HepG2 (cell line): ENCODE measurements around the gene STAT5A. TPM values are rescaled to one million over a fixed set of nuclear protein-coding genes. Genes with fewer than 3 reads are reported as not detected.
A peak's percentile ranks its signal among the peaks of the same experiment; 100 is the strongest.

Experiments used
- ATAC-seq: fragments of 200-7000 bp; cut with Tn5 transposase; 3 replicates; pipeline ENCODE4 v1.9.1; 2020; ENCODE audit warnings: mild to moderate bottlenecking, moderate library complexity
- BruUV-seq: library from RNA; stranded (reverse); fragments of 400-500 nt; replicated peaks from 2 replicates; lab custom pipeline; 2021; lab: Mats Ljungman, UMichigan
- CTCF ChIA-PET: fragments of 300-600 bp; formaldehyde crosslinking; extraction: SDS; loops from one replicate; lab custom pipeline; 2021; ENCODE audit warnings: low total read pairs, inconsistent platforms, low intra/inter-chr PET ratio; lab: Yijun Ruan, JAX
- POLR2A ChIA-PET: fragments of 350-600 bp; sonication (Branson Sonifier 250); formaldehyde crosslinking; loops from one replicate; lab custom pipeline; 2020; ENCODE audit warnings: antibody characterized with exemption, inconsistent platforms; lab: Yijun Ruan, JAX
- DNase-seq: peaks from one replicate; pipeline ENCODE4 v3.0.0-alpha.2; 2015; ENCODE audit warnings: low spot score
- FAIRE-seq: peaks from 3 replicates; lab custom pipeline; 2011; peaks lifted over from hg19 to GRCh38; lab: Jason Lieb, UNC
- H2AFZ ChIP-seq: one replicate; pipeline ENCODE4 v1.6.1; 2011; ENCODE audit warnings: low read length, inconsistent platforms
- H3K27ac ChIP-seq: fragments of 300-600 bp; 3 replicates; pipeline ENCODE4 v1.8.0; 2011; ENCODE audit warnings: mixed run types, mild to moderate bottlenecking, mixed read lengths, low read length, inconsistent platforms; ENCODE audit not compliant: insufficient read depth; ENCODE audit errors: extremely low read length
- H3K27me3 ChIP-seq, 2 experiments: fragments of 200-600 bp in 1 of 2; 2 replicates in 1 of 2; 3 replicates in 1 of 2; pipeline versions ENCODE4 v1.6.0 to v1.8.0; 2011; ENCODE audit warnings: low read length in 2 of 2, mild to moderate bottlenecking in 2 of 2, moderate library complexity in 2 of 2, inconsistent platforms in 1 of 2; ENCODE audit not compliant: insufficient read depth in 2 of 2, control insufficient read depth in 1 of 2
- H3K36me3 ChIP-seq, 2 experiments: fragments of 200-600 bp in 1 of 2; replicated peaks in 1 of 2; 2 replicates in 1 of 2; 3 replicates in 1 of 2; pipeline versions ENCODE4 v1.5.1 to v1.8.0; 2011; ENCODE audit warnings: low read length in 2 of 2, inconsistent platforms in 1 of 2; ENCODE audit not compliant: insufficient read depth in 2 of 2, control insufficient read depth in 1 of 2
- H3K4me1 ChIP-seq: 2 replicates; pipeline ENCODE4 v1.5.1; 2012; ENCODE audit warnings: low read length, inconsistent platforms; ENCODE audit not compliant: insufficient read depth
- H3K4me2 ChIP-seq: 2 replicates; pipeline ENCODE4 v1.6.0; 2011; ENCODE audit warnings: low read depth, low read length, inconsistent platforms
- H3K4me3 ChIP-seq, 3 experiments: fragments of 200-600 bp in 1 of 3; sonication (generic), shearing (Covaris generic) in 1 of 3; replicated peaks in 1 of 3; 2 replicates each; pipeline ENCODE4 v1.5.1; 2011 to 2016; ENCODE audit warnings: low read length in 3 of 3, inconsistent platforms in 2 of 3, low read depth in 2 of 3, mild to moderate bottlenecking in 2 of 3, control low read depth in 1 of 3, mixed read lengths in 1 of 3; ENCODE audit not compliant: insufficient read depth in 1 of 3
- H3K79me2 ChIP-seq: one replicate; pipeline ENCODE4 v1.6.1; 2011; ENCODE audit warnings: low read length, inconsistent platforms; ENCODE audit not compliant: insufficient read depth
- H3K9ac ChIP-seq: 2 replicates; pipeline ENCODE4 v1.6.0; 2011; ENCODE audit warnings: mild to moderate bottlenecking, low read depth, low read length, inconsistent platforms; ENCODE audit not compliant: insufficient read depth
- H3K9me3 ChIP-seq: 2 replicates; pipeline ENCODE4 v1.5.1; 2012; ENCODE audit warnings: mild to moderate bottlenecking, low read length
- H4K20me1 ChIP-seq: 2 replicates; pipeline ENCODE4 v1.6.0; 2011; ENCODE audit warnings: inconsistent platforms, mild to moderate bottlenecking, low read length, moderate library complexity; ENCODE audit not compliant: insufficient read depth
- CEBPG ChIP-seq: IDR thresholded peaks from 2 replicates; pipeline ENCODE4 v1.6.1; 2016
- HOXD1 ChIP-seq: sonication (generic); formaldehyde crosslinking; IDR thresholded peaks from 2 replicates; pipeline ENCODE4 v1.5.0; 2020; ENCODE audit warnings: missing genetic modification reagents
- MAFF ChIP-seq: IDR thresholded peaks from 2 replicates; pipeline ENCODE4 v1.6.1; 2011; ENCODE audit warnings: low read depth, low read length, improper control_type of control experiment
- PRDM10 ChIP-seq: sonication (generic); formaldehyde crosslinking; IDR thresholded peaks from 2 replicates; pipeline ENCODE4 v1.4.0; 2020; ENCODE audit warnings: low read depth, missing genetic modification reagents
- RAD21 ChIP-seq: fragments of 450-650 bp; formaldehyde crosslinking; IDR thresholded peaks from 2 replicates; pipeline ENCODE4 v1.5.0; 2020; ENCODE audit warnings: mild to moderate bottlenecking
- SMC3 ChIP-seq: IDR thresholded peaks from 2 replicates; pipeline ENCODE4 v1.6.1; 2011; ENCODE audit warnings: low read length, improper control_type of control experiment
- SRF ChIP-seq: IDR thresholded peaks from 2 replicates; pipeline ENCODE4 v1.6.1; 2011; ENCODE audit warnings: mild to moderate bottlenecking, low read depth, low read length, moderate library complexity
- STAG1 ChIP-seq: sonication (generic); formaldehyde crosslinking; IDR thresholded peaks from 2 replicates; pipeline ENCODE4 v1.4.0; 2020; ENCODE audit warnings: missing genetic modification reagents
- ZBTB4 ChIP-seq: sonication (generic); formaldehyde crosslinking; IDR thresholded peaks from 2 replicates; pipeline ENCODE4 v1.4.0; 2020; ENCODE audit warnings: missing genetic modification reagents, mild to moderate bottlenecking, borderline replicate concordance
- ZNF205 ChIP-seq: IDR thresholded peaks from 2 replicates; pipeline ENCODE4 v1.6.1; 2018; ENCODE audit warnings: missing biosample characterization, missing genetic modification reagents
- ZNF3 ChIP-seq: IDR thresholded peaks from 2 replicates; pipeline ENCODE4 v1.7.0; 2017; ENCODE audit warnings: inconsistent platforms
- WGBS: methylation state at CpG from one replicate; pipeline ENCODE4 v1.1.6; 2017; ENCODE audit warnings: low lambda C conversion rate; 5-methylcytosine and 5-hydroxymethylcytosine counted together
- in situ Hi-C: cut with HindIII; loops from 2 replicates; pipeline ENCODE4 v1.10.0; 2017; ENCODE audit warnings: low pct_unique_long_range_greater_than_20kb; ENCODE audit not compliant: extremely low pct_ligation_motif_present
- intact Hi-C: fragments of 100-400 bp; cut with micrococcal nuclease; formaldehyde crosslinking; loops from one replicate; pipeline ENCODE4 v1.10.0; 2022; ENCODE audit not compliant: unreplicated experiment
- polyA plus RNA-seq, 8 experiments: library from polyadenylated mRNA; depleted of rRNA in 3 of 8; stranded (reverse) in 7 of 8; unstranded in 1 of 8; fragments of >200 nt; fragmentation: Illumina TruSeq in 4 of 8; extraction: Trizol in 4 of 8; gene quantifications; 2 replicates each; pipeline versions ENCODE4 v1.2.1 to v1.2.3, GENCODE V29; 2011 to 2016; ENCODE audit warnings: low read depth in 4 of 8, missing spikeins in 1 of 8, mixed read lengths in 1 of 8; ENCODE audit not compliant: insufficient read depth in 1 of 8
- total RNA-seq, 5 experiments: library from RNA; depleted of rRNA; stranded (reverse); fragments of >200 nt; fragmentation: Illumina TruSeq; extraction: Trizol; gene quantifications; 2 replicates each; pipeline ENCODE4 v1.2.3, GENCODE V29; 2016; ENCODE audit warnings: low read depth in 1 of 5
- TF ChIP-seq, protein P1 (sequence below): sonication (generic); formaldehyde crosslinking; IDR thresholded peaks from 2 replicates; pipeline ENCODE4 v1.5.0; 2020; ENCODE audit warnings: mild to moderate bottlenecking, missing genetic modification reagents, moderate library complexity
- TF ChIP-seq, protein P2 (sequence below): sonication (generic); formaldehyde crosslinking; IDR thresholded peaks from 2 replicates; pipeline ENCODE4 v1.5.1; 2020; ENCODE audit warnings: missing genetic modification reagents, mild to moderate bottlenecking, borderline replicate concordance
- TF ChIP-seq, protein P3 (sequence below): sonication (generic); formaldehyde crosslinking; IDR thresholded peaks from 2 replicates; pipeline ENCODE4 v1.4.0; 2020; ENCODE audit warnings: missing genetic modification reagents

The STAT5A gene
- total and polyA plus RNA-seq, 2 of the 13 experiments (the other 11 are each of a cell fraction or from before 2014, with no cell fraction given), result 1.4 to 4.1 TPM

GRCh38 chr17:42251115-42251514 is 37.2 kb upstream of the STAT5A start:
- BruUV-seq, result no TSS peak
- ATAC-seq (no peak), FAIRE-seq (peak; percentile 52), DNase-seq (peak; percentile 37)
- no peak overlapping the region for H2AFZ ChIP-seq
- no peak overlapping the region for H3K9ac ChIP-seq
- no peaks in the 10 kb centered on the region for H3K36me3 ChIP-seq
- TF ChIP-seq SRF (peak; percentile 77; the same call in 1 of the 2 replicates), ZNF3 (CRISPR knock-in tag) (no peak), SMC3 (peak; percentile 59; the same call in 1 of the 2 replicates), ZNF205 (CRISPR knock-in tag) (no peak), PRDM10 (no peak), CEBPG (CRISPR knock-in tag) (peak; percentile 12; the same call in 1 of the 2 replicates), HOXD1 (CRISPR knock-in tag) (no peak), ZBTB4 (CRISPR knock-in tag) (no peak), MAFF (no peak), STAG1 (CRISPR knock-in tag) (peak; percentile 36), RAD21 (CRISPR knock-in tag) (0 out of 2 replicates have a peak, but pooled peaks have one; percentile 30)
- TF ChIP-seq, protein P1, sequence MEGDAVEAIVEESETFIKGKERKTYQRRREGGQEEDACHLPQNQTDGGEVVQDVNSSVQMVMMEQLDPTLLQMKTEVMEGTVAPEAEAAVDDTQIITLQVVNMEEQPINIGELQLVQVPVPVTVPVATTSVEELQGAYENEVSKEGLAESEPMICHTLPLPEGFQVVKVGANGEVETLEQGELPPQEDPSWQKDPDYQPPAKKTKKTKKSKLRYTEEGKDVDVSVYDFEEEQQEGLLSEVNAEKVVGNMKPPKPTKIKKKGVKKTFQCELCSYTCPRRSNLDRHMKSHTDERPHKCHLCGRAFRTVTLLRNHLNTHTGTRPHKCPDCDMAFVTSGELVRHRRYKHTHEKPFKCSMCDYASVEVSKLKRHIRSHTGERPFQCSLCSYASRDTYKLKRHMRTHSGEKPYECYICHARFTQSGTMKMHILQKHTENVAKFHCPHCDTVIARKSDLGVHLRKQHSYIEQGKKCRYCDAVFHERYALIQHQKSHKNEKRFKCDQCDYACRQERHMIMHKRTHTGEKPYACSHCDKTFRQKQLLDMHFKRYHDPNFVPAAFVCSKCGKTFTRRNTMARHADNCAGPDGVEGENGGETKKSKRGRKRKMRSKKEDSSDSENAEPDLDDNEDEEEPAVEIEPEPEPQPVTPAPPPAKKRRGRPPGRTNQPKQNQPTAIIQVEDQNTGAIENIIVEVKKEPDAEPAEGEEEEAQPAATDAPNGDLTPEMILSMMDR (CRISPR knock-in tag), result peak; percentile 40; the same call in 1 of the 2 replicates
- TF ChIP-seq, protein P2, sequence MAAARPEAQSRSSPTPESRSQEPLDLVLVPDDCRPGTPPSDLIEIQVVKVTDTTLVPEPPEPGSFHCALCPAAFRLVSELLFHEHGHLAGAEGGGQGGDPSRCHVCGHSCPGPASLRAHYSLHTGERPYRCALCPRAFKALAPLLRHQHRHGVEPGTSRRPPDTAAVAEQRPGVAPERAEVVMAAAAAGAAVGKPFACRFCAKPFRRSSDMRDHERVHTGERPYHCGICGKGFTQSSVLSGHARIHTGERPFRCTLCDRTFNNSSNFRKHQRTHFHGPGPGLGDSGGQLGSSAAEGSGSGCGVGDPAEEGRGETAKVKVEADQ, result no peak
- TF ChIP-seq, protein P3, sequence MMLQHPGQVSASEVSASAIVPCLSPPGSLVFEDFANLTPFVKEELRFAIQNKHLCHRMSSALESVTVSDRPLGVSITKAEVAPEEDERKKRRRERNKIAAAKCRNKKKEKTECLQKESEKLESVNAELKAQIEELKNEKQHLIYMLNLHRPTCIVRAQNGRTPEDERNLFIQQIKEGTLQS, result no peak
- CTCF ChIA-PET, result interaction anchor here (1.2 kb wide), 1 partner anchor 29 kb away, joined by 4 read pairs; no protein-coding TSS in a partner anchor
- H3K79me2 ChIP-seq, result peaks cover 18% of the 10 kb centered on the region
- 72% methylated on average over 2 of the region's 2 CpGs for WGBS
- POLR2A ChIA-PET, result interaction anchor here (0.7 to 0.8 kb wide), 3 partner anchors 18 to 57 kb away, joined by 3 to 4 read pairs (median 3); partner anchors contain the start of gene GHDC
- H3K4me2 ChIP-seq, result no peak overlapping the region
- H3K4me1 ChIP-seq, result peaks cover 39% of the 10 kb centered on the region
- H3K9me3 ChIP-seq, result no peaks in the 10 kb centered on the region
- in situ Hi-C loops, result no loop called here
- H3K27me3 ChIP-seq, result no peaks in the 10 kb centered on the region
- H3K27ac ChIP-seq, result no peak overlapping the region
- H4K20me1 ChIP-seq, result no peaks in the 10 kb centered on the region
- intact Hi-C loops, result no loop called here
- H3K4me3 ChIP-seq, result no peak overlapping the region
